OCI-LY3 (cell line): ENCODE measurements around the gene KRTAP3-1.
"Not testable (repeated sequence)": the region's sequence is repeated elsewhere in the genome, so short reads cannot be mapped to it uniquely, and the experiment has no call there.

Source experiments
- H2AFZ ChIP-seq: fragments of 200-600, 300-600 bp; shearing (Covaris generic); 2 replicates; pipeline ENCODE4 v1.6.0; 2014; ENCODE audit warnings: antibody characterized with exemption, low read depth, low read length
- H3K27ac ChIP-seq: fragments of 200-600, 300-600 bp; sonication (generic); 2 replicates; pipeline ENCODE4 v1.5.1; 2014; ENCODE audit warnings: mild to moderate bottlenecking, low read length, moderate library complexity, mixed read lengths
- H3K27me3 ChIP-seq: fragments of 200-600, 300-600 bp; sonication (generic); 2 replicates; pipeline ENCODE4 v1.6.1; 2014; ENCODE audit warnings: low read depth, low read length, mixed read lengths
- H3K36me3 ChIP-seq: fragments of 200-600, 300-600 bp; sonication (generic); replicated peaks from 2 replicates; pipeline ENCODE3; 2014; ENCODE audit warnings: low read depth, low read length, mixed read lengths
- H3K4me1 ChIP-seq: fragments of 300-600, 200-600 bp; sonication (generic); 2 replicates; pipeline ENCODE4 v1.6.1; 2014; ENCODE audit warnings: low read length, mixed read lengths
- H3K4me2 ChIP-seq: fragments of 200-600, 300-600 bp; sonication (generic); 2 replicates; pipeline ENCODE4 v1.6.1; 2014; ENCODE audit warnings: low read length, mixed read lengths
- H3K4me3 ChIP-seq: fragments of 300-600, 200-600 bp; sonication (generic); 2 replicates; pipeline ENCODE4 v1.5.1; 2014; ENCODE audit warnings: antibody characterized with exemption, mild to moderate bottlenecking, low read length, moderate library complexity
- H3K79me2 ChIP-seq: fragments of 300-600, 200-600 bp; shearing (Covaris generic); 2 replicates; pipeline ENCODE4 v1.6.1; 2014; ENCODE audit warnings: mild to moderate bottlenecking, low read length, mixed read lengths
- H3K9ac ChIP-seq: fragments of 300-600, 200-600 bp; shearing (Covaris generic); 2 replicates; pipeline ENCODE4 v1.6.0; 2014; ENCODE audit warnings: mild to moderate bottlenecking, low read length, moderate library complexity
- H3K9me3 ChIP-seq: fragments of 200-600, 300-600 bp; shearing (Covaris generic); 2 replicates; pipeline ENCODE4 v1.6.1; 2014; ENCODE audit warnings: low read length, mixed read lengths; ENCODE audit not compliant: insufficient read depth
- H4K20me1 ChIP-seq: fragments of 200-600, 300-600 bp; sonication (generic); 2 replicates; pipeline ENCODE4 v1.6.1; 2016; ENCODE audit warnings: low read length, mixed read lengths; ENCODE audit not compliant: insufficient read depth
- CTCF ChIP-seq: fragments of 200-600, 300-600 bp; sonication (generic); IDR thresholded peaks from 2 replicates; pipeline ENCODE4 v1.5.1; 2014; ENCODE audit warnings: antibody characterized with exemption, low read length, low read depth
- EZH2phosphoT487 ChIP-seq: fragments of 200-600 bp; shearing (Covaris generic); IDR thresholded peaks from 2 replicates; pipeline ENCODE4 v1.6.1; 2018; ENCODE audit warnings: antibody characterized with exemption, mixed run types, low read depth

The KRTAP3-1 gene

GRCh38 chr17:41008811-41009210 is at the start of gene KRTAP3-1:
Gene KRTAP3-1, minus strand, starts transcription at chr17:41009128. Its CDS starts 54 bp downstream, at chr17:41009074.
- Histone ChIP-seq H3K4me2 (no peak within 1 kb of the TSS), H3K9me3 (no peaks in the 10 kb centered on the region), H3K79me2 (no peaks in the 10 kb centered on the region), H3K27ac (no peak within 1 kb of the TSS), H3K4me1 (no peaks in the 10 kb centered on the region), H3K27me3 (peaks cover 21% of the 10 kb centered on the region), H4K20me1 (no peaks in the 10 kb centered on the region), H3K9ac (no peak within 1 kb of the TSS), H3K36me3 (no peaks in the 10 kb centered on the region), H3K4me3 (no peak within 1 kb of the TSS), H2AFZ (no peak within 1 kb of the TSS)
- TF ChIP-seq CTCF (no peak), EZH2phosphoT487 (no peak)

GRCh38 chr17:41057547-41057946 is 48.6 kb upstream of the KRTAP3-1 start:
- H3K4me1 ChIP-seq: no peaks in the 10 kb centered on the region
- H3K9me3 ChIP-seq: no peaks in the 10 kb centered on the region
- H3K27ac ChIP-seq: no peak overlapping the region
- H2AFZ ChIP-seq: no peak overlapping the region
- TF ChIP-seq CTCF: no peak
- TF ChIP-seq EZH2phosphoT487: no peak
- H3K36me3 ChIP-seq: no peaks in the 10 kb centered on the region
- H3K79me2 ChIP-seq: no peaks in the 10 kb centered on the region
- no peak overlapping the region for H3K4me3 ChIP-seq
- H4K20me1 ChIP-seq: no peaks in the 10 kb centered on the region
- H3K4me2 ChIP-seq: no peak overlapping the region
- H3K9ac ChIP-seq: no peak overlapping the region
- peaks cover 29% of the 10 kb centered on the region for H3K27me3 ChIP-seq

GRCh38 chr17:41055130-41055529 is 46.2 kb upstream of the KRTAP3-1 start, which contains the start of gene KRTAP2-2:
Gene KRTAP2-2, minus strand, starts transcription at chr17:41055230. Its CDS starts 19 bp downstream, at chr17:41055211.
- not testable (repeated sequence) for H3K4me3 ChIP-seq, H3K9ac ChIP-seq, H3K79me2 ChIP-seq, H3K4me1 ChIP-seq, H2AFZ ChIP-seq, H3K27ac ChIP-seq, H3K9me3 ChIP-seq, H4K20me1 ChIP-seq, H3K36me3 ChIP-seq, H3K4me2 ChIP-seq, H3K27me3 ChIP-seq

GRCh38 chr17:41054556-41054955 is 45.6 kb upstream of the KRTAP3-1 start:
- H4K20me1 ChIP-seq, H3K4me3 ChIP-seq, H3K4me1 ChIP-seq, H3K9me3 ChIP-seq, H3K27me3 ChIP-seq, H2AFZ ChIP-seq, H3K27ac ChIP-seq, H3K36me3 ChIP-seq, H3K9ac ChIP-seq, H3K4me2 ChIP-seq, H3K79me2 ChIP-seq: not testable (repeated sequence)

GRCh38 chr17:41054025-41054424 is 45.1 kb upstream of the KRTAP3-1 start:
- Histone ChIP-seq H3K4me1 (no peaks in the 10 kb centered on the region), H3K4me2 (no peak overlapping the region), H3K27me3 (peaks cover 6% of the 10 kb centered on the region; the same call in 1 of the 2 replicates), H3K36me3 (no peaks in the 10 kb centered on the region), H3K9ac (no peak overlapping the region), H3K79me2 (no peaks in the 10 kb centered on the region), H3K27ac (no peak overlapping the region), H2AFZ (no peak overlapping the region), H4K20me1 (no peaks in the 10 kb centered on the region), H3K4me3 (no peak overlapping the region), H3K9me3 (no peaks in the 10 kb centered on the region)
- TF ChIP-seq EZH2phosphoT487: no peak
- TF ChIP-seq CTCF: no peak
